Endothelial cell (in vitro differentiated cells): Measurements from ENCODE around the gene PLA2G4E. TPM values are rescaled to one million over a fixed set of nuclear protein-coding genes. Genes with fewer than 3 reads are reported as not detected.

Experiments used
- DNase-seq: peaks from one replicate; pipeline ENCODE4 v3.0.0; 2021; ENCODE audit warnings: low spot score
- H3K27ac Mint-ChIP-seq: one replicate; pipeline ENCODE4 v1.8.0; 2021; ENCODE audit warnings: mixed read lengths, inconsistent platforms; ENCODE audit not compliant: unreplicated experiment
- H3K27me3 Mint-ChIP-seq: one replicate; pipeline ENCODE4 v1.8.0; 2021; ENCODE audit warnings: mild to moderate bottlenecking, moderate library complexity, mixed read lengths, inconsistent platforms; ENCODE audit not compliant: unreplicated experiment
- H3K36me3 Mint-ChIP-seq: one replicate; pipeline ENCODE4 v1.8.0; 2021; ENCODE audit warnings: mild to moderate bottlenecking, low read depth, mixed read lengths, inconsistent platforms; ENCODE audit not compliant: unreplicated experiment
- H3K4me1 Mint-ChIP-seq: one replicate; pipeline ENCODE4 v1.8.0; 2021; ENCODE audit warnings: mild to moderate bottlenecking, mixed read lengths, inconsistent platforms; ENCODE audit not compliant: unreplicated experiment
- H3K4me3 Mint-ChIP-seq: one replicate; pipeline ENCODE4 v1.8.0; 2021; ENCODE audit warnings: mild to moderate bottlenecking, mixed read lengths, inconsistent platforms; ENCODE audit not compliant: unreplicated experiment
- H3K9me3 Mint-ChIP-seq: one replicate; pipeline ENCODE4 v1.8.0; 2021; ENCODE audit warnings: mixed read lengths, inconsistent platforms; ENCODE audit not compliant: unreplicated experiment
- CTCF ChIP-seq: fragments of 200-600 bp; sonication (generic); IDR thresholded peaks from one replicate; pipeline ENCODE4 v1.5.0; 2021; ENCODE audit warnings: antibody characterized with exemption; ENCODE audit not compliant: unreplicated experiment
- total RNA-seq: library from RNA; stranded (reverse); fragmentation: NEBNext Ultra II Directional; extraction: Animal tissue kit (Norgen Biotek cat#: 25700); gene quantifications from one replicate; pipeline ENCODE4 v1.2.1, GENCODE V29; 2021; ENCODE audit not compliant: unreplicated experiment

The PLA2G4E gene
- total RNA-seq, 1 donor from 2014 or later = not detected

GRCh38 chr15:41978534-41978933 lies 42.3 kb downstream of the PLA2G4E start:
- Mint-ChIP-seq H3K27me3 (no peaks in the 10 kb centered on the region), H3K4me3 (no peak overlapping the region), H3K36me3 (no peaks in the 10 kb centered on the region), H3K4me1 (peaks cover 24% of the 10 kb centered on the region), H3K9me3 (no peaks in the 10 kb centered on the region), H3K27ac (no peak overlapping the region)
- DNase-seq = no peak
- no peak for TF ChIP-seq CTCF

GRCh38 chr15:41977757-41978383 lies 43.0 kb downstream of the PLA2G4E start:
- no peak for TF ChIP-seq CTCF
- Mint-ChIP-seq H3K27ac (no peak overlapping the region), H3K27me3 (no peaks in the 10 kb centered on the region), H3K36me3 (no peaks in the 10 kb centered on the region), H3K4me1 (peaks cover 24% of the 10 kb centered on the region), H3K4me3 (no peak overlapping the region), H3K9me3 (no peaks in the 10 kb centered on the region)
- DNase-seq = no peak

GRCh38 chr15:41975669-41976068 lies 45.2 kb downstream of the PLA2G4E start:
- no peak for TF ChIP-seq CTCF
- peaks cover 4% of the 10 kb centered on the region for H3K27me3 Mint-ChIP-seq
- no peaks in the 10 kb centered on the region for H3K9me3 Mint-ChIP-seq
- H3K4me1 Mint-ChIP-seq = peaks cover 13% of the 10 kb centered on the region
- H3K4me3 Mint-ChIP-seq = no peak overlapping the region
- H3K36me3 Mint-ChIP-seq = no peaks in the 10 kb centered on the region
- H3K27ac Mint-ChIP-seq = no peak overlapping the region
- DNase-seq = no peak

- TF ChIP-seq CTCF = no peak
- Mint-ChIP-seq H3K4me1 (peaks cover 19% of the 10 kb centered on the region), H3K36me3 (no peaks in the 10 kb centered on the region), H3K27ac (no peak overlapping the region), H3K27me3 (peaks cover 4% of the 10 kb centered on the region), H3K9me3 (no peaks in the 10 kb centered on the region), H3K4me3 (no peak overlapping the region)
- DNase-seq = no peak
Observed at GRCh38 chr15:41974041-41974440, 46.8 kb downstream of the PLA2G4E start.
